Adrenal gland (tissue), 5 donors: ENCODE results near the gene SYNPO.

ENCODE experiments used
- CTCF ChIP-seq, 6 experiments: fragments of 450-650 bp in 4 of 6; fragments of 200-600 bp in 2 of 6; sonication (generic) in 1 of 6; IDR thresholded peaks; 1 replicate in 5 of 6; 2 replicates in 1 of 6; pipeline versions ENCODE4 v1.5.1 to v1.8.0; 2016 to 2021; ENCODE audit warnings: antibody characterized with exemption in 6 of 6, mild to moderate bottlenecking in 2 of 6, moderate library complexity in 1 of 6
- POLR2A ChIP-seq, 2 donors: fragments of 450-650 bp; IDR thresholded peaks; one replicate each; pipeline ENCODE4 v1.6.1; 2017; ENCODE audit warnings: antibody characterized with exemption in 2 of 2, mild to moderate bottlenecking in 2 of 2, moderate library complexity in 1 of 2
- donor health status: DM: no; HTN: no; CAD: no.

DNA sequence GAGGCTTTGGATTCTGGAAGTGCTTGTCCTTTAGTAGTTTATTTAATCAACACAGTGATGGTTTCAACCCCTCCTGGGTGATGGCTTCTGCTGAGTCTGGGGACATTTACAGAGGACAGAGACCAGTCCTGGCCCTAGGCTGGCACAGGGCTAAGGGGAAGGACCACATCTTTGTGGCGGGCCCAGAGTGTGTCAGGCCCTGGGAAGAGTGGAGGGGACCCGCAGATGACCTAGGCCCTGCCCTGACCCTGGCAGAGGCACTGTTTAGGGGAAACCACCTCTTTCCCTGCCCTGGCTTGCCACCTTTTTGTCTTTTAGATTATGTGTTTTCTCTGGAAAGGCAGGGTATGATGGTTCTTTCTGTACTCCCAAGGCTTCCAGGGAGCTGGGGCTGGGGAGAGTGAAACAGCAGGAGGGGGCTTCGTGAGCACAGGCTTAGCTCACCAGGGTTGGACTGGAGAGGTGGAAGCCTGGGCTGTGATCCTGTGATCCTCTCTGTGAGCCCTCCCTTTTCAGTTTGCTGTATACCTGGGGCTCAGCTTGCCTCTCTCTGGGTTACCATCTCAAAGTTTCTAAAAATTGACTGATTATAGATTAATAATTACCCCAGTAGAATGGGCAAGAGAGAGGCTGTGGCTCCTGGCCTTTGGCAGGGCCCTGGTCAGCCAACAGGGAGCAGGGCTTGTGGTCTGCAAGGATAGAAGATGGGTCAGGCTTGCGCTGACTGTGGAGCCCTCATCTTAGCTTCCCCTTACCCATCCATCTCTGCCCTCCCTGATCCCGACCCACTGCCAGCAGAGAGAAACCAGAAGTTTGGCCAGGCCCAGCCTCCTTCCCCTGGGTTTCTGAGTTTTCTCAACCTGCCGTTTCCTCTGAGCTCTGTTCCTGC, 1.7 kb upstream of the SYNPO start:
- TF ChIP-seq POLR2A (IDR thresholded peaks at IDR 0.05), result no peak
- no peak for TF ChIP-seq CTCF (IDR thresholded peaks at IDR 0.05)
